Measurements from ENCODE around the gene TMCC1.

- TF ChIP-seq POLR2A (IDR thresholded peaks at IDR 0.05) (peak; percentile 13 to 74), CTCF (IDR thresholded peaks at IDR 0.05) (peak; percentile 2 to 14 (median 10))
Measured at GRCh38 chr3:129626744-129627349, 266.7 kb downstream of the TMCC1 start.
